Measurements from ENCODE around the gene PLGRKT.
"Not testable (repeated sequence)": the region's sequence is repeated elsewhere in the genome, so short reads cannot be mapped to it uniquely, and the experiment has no call there.

PLGRKT gene

DNA sequence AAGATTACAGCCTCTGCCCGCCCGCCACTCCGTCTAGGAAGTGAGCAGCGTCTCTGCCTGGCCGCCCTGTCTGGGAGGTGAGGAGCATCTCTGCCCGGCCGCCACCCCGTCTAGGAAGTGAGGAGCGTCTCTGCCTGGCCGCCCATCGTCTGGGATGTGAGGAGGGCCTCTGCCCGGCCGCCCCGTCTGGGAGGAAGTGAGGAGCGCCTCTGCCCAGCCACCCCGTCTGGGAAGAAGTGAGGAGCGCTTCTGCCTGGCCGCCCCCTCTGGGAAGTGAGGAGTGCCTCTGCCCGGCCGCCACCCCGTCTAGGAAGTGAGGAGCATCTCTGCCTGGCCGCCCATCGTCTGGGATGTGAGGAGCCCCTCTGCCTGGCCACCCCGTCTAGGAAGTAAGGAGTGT is 4.8 kb downstream of the PLGRKT start:
- not testable (repeated sequence) for DNase-seq (ENCODE audit: low read depth in 2 of 2)

DNA sequence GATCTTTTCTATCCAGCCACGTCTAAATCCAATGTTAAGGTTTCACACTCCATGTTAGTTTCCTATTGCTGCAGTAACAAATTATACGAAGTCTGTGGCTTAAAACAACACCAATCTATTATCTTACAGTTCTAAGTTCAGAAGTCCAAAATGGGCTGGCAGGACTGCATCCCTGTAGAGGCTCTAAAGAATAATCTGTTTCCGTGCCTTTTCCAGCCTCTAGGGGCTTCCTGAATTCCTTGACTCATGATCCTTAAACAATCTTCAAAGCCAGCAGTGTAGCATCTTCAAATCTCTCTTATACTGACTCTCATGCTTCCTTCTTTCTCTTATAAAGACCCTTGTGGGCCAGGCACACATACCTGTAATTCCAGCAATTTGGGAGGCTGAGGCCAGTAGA is 6.8 kb downstream of the PLGRKT start:
- no peak for DNase-seq (ENCODE audit: low read depth in 2 of 2)

DNA sequence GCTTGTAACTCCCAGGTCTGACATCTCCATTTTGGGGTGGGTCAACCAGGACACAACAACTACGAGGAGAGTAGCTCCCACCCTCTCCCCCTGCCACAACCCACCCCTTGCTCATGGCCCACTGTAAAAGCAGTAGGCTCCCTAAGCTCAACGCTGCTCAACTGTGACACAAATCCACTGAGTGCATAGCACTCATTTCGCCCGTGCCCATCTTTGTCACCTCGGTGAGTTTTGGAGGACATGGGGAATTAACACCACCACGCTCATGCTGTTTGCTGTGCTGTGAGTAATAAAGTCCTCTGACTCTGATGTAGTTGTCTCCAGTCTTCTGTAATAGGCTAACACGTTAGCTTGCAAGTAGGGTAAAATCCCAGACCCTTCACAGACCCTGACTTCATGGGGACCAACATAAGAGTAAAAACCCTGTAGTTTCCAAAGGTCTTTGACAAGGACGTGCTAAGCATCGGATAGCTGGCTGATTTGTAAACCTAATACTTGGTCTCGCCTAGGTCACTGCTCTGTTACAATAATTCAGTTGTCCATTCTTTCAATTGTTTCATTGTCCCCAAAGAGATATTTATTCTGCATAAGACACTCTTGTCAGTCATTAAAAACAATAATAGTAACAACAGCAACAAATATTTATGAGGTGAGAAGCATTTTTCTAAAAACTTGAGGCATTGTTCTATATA is 7.7 kb downstream of the PLGRKT start:
- no peak for DNase-seq (ENCODE audit: low read depth in 2 of 2)

DNA sequence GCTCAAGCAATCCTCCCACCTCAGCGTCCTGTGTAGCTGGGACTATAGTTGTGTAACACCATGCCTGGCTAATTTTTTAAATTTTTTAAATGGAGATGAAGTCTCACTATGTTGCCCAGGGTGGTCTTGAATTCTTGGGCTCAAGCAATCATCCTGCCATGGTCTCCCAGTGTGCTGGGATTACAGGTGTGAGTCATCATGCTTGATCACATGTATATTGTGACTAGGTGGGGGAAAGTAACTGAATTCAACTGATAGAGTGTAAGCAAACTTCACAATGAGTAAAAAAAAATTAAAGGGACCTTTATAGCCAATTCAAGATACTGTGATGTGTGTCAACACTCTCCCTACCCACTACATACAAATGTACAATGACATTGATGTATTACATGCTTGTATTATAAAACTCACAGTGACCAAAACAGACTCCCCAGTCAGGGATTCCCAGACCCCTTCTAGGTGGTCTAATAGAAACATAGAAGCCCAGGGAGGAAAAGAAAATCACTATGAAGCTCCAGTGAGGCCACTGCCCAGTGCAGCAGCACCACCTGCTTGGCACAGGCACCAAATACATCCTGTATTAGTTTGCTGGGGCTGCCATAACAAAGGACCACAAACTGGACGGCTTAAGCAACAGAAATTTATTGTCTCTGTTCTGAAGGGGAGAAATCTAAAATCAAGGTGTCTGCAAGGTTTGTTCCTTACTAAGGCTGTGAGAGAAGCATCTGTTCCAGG is 8.8 kb downstream of the PLGRKT start:
- DNase-seq (ENCODE audit: low read depth in 2 of 2) = no peak

DNA sequence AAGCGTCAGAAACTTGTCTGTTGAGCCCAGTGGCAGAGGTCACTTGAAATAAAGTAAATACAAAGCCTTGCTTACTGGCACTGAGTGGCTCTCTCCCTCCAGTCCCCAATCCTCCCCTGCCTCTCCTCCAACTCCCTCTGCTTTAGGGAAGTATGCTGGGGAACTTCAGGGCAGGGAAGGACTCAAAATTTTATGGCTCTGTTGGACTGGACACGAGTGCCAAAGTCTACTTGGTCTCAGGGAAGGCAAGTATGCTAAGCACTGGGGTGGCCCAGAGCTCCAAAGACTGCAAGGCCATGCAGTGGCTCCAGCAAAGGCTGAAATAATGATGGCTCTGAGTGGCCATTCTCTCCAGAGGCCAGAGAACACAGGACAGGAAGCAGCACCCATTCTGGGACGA is 9.6 kb downstream of the PLGRKT start:
- no peak for DNase-seq (ENCODE audit: low read depth in 2 of 2)

DNA sequence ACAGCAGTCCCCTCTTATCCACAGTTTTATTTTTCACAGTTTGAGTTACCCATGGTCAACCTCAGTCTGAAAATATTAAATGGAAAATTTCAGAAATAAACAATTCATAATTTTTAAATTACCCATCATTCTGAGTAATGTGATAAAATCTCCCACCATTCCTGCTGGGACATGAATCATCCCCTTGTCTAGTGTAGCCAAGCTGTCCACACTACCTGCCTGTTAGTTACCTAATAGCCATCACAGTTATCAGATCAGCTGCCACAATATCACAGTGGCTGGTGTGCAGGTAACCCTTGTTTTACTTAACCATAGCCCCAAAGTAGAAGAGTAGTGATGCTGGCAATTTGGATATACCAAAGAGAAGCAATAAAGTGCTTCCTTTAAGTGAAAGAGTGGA is 10.7 kb downstream of the PLGRKT start:
- DNase-seq (ENCODE audit: low read depth in 2 of 2) = no peak

DNA sequence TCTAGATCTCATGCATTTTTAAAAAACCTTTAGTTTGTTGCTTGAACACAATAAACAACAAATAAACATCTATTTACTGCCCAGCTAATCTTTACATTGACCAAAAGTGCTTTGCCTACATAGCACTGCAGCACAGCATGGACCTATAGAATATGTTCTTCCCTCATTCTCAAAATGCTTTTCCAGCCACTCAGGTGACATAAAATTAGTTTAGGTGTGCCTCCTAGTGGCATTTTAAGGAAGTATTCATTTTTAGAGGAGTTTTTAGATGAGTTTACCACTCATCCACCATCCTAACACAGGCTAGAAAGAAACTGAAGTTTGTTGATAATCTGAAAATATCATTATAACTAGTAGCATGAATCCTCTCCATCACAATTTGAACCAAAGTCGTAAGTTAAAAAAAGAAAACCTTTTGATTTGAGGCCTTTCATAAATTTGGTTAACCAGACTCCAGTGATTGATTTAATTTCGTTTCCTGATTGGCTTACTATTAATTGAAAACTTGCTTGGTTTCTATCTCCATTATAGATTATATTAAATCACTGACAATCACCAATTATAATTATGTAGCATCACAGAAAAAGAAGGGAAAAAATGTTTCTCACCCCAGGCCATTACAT is 12.6 kb downstream of the PLGRKT start:
- DNase-seq (ENCODE audit: low read depth in 2 of 2) = no peak

DNA sequence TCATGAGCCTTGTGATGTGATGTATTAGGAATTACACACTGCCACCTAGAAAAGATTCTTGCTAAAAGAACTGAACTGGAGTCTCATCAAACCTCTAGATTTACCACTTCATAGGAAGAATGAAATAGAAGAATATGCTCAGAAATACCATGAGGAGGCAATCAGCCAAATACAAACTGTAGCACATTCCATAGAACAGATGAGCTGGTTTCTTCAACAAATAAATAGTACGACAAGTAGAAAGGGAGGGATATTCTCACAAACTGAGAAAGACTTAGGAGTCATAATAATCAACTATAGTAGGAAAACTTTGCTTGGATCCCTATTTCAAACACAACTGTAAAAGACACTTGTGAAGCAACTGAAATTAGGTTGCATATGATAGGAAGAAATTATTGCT is 15.4 kb downstream of the PLGRKT start:
- DNase-seq (ENCODE audit: low read depth in 2 of 2) = no peak

DNA sequence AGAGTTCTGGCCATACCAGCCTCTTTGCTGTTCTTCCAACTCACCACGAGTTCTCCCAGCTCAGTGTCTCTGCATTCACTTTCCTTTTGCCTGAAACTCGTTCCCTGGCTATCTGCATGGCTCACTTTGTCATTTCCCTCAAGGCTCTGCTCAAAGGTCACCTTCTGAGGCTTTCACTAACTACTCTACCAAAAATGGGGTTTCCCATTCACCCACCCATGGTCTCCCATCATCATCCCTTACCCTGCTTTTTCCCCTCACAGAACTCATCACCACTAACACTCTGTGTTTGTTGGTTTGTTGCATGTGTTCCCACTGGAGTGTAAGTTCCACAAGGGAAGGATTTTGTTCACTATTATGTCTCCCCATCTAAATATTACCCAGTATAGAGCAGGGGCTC is 16.6 kb downstream of the PLGRKT start:
- DNase-seq (ENCODE audit: low read depth in 2 of 2) = no peak

DNA sequence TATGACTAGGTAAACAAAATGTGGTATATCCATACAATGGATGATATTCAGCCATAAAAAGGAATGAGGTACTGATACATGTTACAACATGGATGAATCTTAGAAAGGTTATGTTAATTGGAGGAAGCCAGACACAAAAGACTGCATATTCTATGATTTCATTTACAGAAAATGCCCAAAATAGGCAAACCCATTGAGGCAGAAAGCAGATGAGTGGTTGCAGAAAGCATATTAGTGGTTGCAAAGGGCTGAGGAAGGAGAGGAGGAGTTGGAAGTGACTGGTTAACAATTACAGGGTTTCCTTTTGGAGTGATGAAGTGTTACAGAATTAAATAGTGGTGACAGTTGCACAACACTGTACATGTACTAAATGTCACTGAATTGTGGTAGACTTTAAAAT is 17.7 kb downstream of the PLGRKT start:
- no peak for DNase-seq (ENCODE audit: low read depth in 2 of 2)

DNA sequence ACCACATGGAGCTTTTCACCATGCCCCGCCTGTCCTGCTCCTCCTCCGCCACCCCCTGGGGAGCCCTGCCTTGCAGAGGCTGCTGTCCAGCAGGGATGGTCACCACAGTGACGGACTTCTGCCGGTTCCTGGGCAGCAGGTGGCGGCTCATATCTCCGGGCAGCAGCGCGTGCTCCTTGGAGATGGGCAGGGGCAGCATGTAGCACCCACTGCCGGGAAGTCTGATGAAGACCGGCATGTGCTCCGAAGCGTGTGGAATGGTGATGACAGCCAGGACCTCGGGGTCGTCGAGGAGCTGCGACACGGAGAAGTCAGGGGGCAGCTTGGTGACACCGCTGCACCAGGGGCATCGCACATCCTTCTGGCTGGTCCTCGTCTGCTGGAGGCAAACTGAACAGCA is 19.2 kb downstream of the PLGRKT start:
- DNase-seq (ENCODE audit: low read depth in 2 of 2) = no peak

DNA sequence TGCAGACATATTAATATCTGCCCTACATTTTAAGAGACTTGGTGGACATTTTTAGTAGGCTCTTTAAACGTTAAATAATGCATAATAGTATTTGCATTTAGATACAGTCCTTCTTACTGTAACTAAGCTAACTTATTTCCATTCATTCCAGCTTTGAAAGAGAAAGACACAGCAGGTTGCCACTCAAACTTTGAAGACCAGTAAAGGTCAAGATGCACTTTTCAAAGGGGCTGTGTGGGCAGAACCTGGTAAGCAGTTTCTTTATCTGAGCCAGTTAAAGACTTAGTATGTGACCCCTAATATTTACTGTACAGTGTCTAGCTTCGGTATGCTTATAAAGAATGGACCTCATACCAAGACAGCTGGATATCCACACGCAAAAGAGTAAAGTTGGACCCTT is 20.8 kb downstream of the PLGRKT start:
- DNase-seq (ENCODE audit: low read depth in 2 of 2) = no peak

DNA sequence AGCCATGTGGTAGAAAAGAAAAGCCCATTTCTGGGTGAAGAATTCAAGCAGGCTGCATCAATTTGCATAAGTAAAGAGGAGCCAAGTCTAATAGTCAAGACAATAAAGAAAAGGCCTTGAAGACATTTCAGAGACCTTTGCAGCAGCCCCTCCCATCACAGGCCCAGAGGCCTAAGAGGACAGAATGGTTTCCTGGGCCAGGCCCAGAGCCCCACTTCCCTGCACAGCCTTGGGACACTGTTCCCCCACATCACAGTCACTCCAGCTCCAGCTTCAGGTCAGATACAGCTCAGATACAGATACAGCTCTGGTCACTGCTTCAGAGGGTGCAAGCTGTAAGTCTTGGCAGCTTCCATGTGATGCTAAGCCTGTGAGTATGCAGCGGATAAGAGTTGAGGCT is 29.1 kb downstream of the PLGRKT start:
- DNase-seq (ENCODE audit: low read depth in 2 of 2) = no peak

DNA sequence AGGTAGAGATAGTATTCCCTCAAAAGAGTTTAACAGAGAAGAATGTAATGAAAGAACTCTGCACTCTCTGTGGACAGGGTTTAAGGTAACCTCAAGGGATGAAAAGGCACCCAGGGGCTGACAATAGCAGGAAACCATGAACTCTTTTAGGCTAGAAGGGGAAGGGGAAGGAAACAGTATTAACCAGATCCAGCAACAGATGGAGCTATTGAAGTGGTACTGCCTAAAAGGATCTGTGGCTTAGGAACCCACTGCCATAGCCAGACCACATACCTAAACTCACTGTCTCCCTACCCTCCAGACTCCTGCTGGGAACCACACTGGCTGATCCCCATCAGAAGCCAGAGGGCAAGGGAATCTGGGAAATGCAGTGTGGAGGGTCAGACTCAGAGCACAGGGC is 35.5 kb downstream of the PLGRKT start:
- no peak for DNase-seq (ENCODE audit: low read depth in 2 of 2)

DNA sequence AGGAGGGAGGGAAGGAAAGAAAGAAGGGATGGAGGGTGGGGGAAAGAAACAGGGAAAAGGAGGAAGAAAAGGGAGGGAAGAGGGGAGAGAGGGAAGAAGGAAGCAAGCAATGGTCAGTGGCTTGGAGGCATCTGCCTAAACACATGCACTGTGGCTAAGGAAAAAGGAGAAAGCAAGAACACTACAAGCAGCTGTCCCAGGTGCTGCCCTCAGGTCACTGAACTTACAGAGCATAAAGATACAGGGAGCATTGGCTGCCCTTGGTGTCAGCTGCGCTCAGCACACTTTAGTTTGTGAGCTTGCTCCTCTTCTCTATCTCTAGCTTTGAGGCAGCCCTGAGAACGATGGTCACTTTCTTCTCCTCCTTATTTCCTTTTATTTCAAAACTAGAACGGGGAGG is 40.2 kb downstream of the PLGRKT start:
- DNase-seq (ENCODE audit: low read depth in 2 of 2) = not testable (repeated sequence)

DNA sequence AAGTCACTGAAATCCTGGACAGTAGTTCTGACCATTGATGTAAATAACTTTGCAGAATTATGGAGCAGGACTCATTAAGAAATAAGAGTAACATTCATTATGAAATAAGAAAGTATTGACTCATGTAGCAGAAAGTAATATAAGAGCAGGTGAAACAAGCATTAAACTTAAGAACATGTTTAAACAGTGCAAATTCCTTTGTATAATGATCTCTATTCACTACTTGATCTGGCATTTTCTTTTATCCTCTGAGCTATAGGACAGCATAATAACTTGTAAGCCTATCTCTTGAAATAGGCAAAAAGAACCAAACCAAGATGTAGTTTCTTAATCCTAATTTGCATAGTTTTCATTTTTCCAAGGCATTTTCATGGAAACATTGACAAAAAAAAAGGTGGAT is 42.3 kb downstream of the PLGRKT start:
- DNase-seq (ENCODE audit: low read depth in 2 of 2) = no peak

DNA sequence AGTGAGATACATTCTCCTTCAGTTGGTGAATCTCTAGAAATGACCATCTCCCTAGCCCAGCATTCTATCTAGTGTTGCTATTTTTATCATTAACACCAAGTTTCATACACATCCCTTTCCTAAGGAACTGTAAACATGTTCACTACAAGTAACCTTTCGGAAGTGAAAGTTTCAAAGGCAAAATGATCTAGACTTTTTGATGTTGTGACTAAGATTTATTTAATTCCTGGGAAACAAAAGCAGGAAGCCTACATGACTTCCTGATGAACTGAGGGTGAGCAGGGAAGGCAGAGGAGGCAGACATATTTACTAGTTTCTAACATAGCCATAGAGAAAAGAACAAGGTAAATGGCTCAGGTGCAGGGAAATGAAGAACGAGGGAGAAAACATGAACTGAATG is 43.7 kb downstream of the PLGRKT start:
- not testable (repeated sequence) for DNase-seq (ENCODE audit: low read depth in 2 of 2)

DNA sequence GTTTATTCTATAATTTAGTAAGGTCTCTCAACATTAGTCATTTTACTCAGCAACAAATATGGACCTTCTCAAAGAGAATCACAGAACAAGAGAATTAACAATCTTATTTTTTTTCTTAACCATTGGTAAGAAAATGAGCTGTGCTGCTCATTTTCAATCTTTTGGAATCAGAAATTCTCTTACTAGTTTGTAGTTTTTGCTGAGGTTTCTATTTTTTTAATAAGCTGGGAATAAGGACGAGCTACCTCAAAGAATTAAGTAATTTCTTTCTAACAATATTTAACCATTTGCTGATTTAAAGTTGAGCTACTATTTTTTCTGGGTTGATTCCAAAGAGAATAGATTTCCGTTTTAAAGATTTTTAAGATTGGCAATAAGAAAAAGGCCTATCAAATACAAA is 44.2 kb downstream of the PLGRKT start:
- no peak for DNase-seq (ENCODE audit: low read depth in 2 of 2)

DNA sequence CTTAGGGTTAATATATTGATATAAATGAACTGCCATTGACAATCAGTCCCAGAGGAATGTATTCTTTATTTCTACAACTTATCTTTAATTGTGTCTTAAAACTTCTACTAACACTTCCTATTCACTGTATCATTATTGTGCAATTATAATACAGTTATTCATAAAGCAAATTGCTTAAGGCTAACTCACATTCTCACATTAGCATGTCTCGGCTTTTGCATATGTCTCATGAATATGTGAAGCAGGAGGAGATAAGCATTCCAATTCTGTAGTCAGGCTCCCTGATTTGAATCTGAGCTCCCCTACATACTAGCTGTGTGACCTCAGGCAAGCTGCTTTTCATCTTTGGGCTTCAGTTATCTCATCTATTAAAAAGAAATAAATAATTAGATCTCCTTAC is 45.4 kb downstream of the PLGRKT start:
- no peak for DNase-seq (ENCODE audit: low read depth in 2 of 2)

DNA sequence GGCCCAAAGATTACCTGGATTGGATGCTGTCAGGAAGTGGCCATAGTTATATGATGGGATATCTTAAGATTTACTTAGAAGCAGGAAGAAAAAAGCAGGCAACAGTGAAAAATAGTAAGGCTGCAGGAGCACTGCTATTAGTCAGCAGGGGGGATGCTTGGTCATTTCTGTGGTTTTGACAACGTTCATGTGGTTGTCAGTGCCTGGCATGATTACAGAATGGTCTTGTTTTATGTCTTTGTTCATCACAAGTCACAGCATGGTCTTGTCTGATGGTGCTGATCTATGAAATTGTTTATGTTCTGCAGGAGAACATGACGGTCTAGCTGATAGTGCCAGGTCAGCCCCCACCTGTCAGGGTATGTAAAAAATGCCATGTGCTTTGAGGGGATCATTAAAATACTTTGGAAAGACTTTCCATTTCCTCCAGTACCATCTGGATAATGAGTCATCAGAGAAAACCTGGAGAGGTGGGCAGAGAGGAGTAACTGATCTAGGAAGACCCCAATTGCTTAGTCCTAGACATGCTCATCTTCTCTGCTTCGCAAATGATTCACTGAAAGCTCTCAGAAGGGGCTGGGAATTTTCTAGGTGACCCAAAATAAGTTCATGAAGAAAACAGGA is 48.5 kb downstream of the PLGRKT start:
- peak in 1 of 2 donors; percentile 16 for DNase-seq (ENCODE audit: low read depth in 2 of 2)

DNA sequence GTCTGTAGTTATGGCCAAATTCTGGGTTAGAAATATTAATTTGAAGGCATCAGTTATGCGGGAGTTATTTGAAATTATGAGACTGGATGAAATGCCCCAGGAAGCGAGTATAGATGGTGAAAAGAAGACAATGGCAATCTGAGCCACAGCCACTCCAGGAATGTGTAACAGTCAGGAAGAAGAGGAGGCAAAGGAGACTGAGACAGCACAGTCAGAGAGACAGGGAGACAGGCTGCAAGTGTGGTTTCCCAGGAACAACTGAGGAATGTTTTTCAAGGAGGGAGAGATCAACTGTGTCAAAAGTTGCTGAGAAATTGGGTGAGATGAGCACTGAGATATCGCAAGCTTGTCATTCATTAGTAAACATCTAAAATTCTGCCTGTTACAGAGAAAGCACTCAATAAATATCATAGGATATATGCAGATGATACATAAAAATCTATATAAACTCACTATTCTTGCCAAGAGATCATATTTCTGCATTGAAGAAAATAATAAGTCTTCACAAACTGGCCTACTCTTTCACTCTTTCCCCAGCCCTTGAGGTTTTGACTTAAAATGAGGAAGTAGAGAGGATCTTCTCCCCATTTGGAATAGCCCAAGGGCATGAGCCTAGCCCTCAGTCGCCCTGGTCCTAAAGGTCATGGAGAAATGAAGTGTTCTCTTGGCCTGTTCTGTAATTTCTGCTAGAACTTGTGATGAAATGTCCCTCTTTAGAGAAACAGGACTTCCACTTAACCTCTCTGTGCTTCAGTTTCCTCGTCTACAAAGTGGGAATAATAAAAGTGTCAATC is 49.5 kb downstream of the PLGRKT start:
- DNase-seq (ENCODE audit: low read depth in 2 of 2) = no peak

DNA sequence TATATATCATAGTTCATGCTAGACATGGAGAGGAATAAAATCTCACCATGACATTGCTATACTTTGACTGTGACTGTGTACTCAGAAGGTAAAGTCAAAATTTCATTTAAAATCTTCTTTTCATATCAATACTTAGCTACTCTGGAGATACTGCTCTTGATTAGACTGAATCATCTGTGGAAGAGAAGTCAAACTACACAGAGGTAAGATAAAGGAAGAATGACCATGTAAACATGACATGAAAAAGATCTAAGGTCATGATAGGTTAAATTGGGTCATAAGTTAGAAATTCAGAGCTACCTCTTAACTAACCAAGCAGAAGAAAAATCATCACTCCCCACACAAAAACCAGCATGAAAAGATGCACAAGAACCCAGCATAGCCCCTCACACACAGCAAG is 53.3 kb downstream of the PLGRKT start:
- DNase-seq (ENCODE audit: low read depth in 2 of 2) = no peak
